ENCODE data around the gene RANBP3. TPM values are rescaled to one million over a fixed set of nuclear protein-coding genes. Genes with fewer than 3 reads are reported as not detected.
A peak's percentile ranks its signal among the peaks of the same experiment; 100 is the strongest.

The RANBP3 gene
- total and polyA plus RNA-seq, 8 donors, result 64.6 to 91.9 (median 77.1) TPM

DNA sequence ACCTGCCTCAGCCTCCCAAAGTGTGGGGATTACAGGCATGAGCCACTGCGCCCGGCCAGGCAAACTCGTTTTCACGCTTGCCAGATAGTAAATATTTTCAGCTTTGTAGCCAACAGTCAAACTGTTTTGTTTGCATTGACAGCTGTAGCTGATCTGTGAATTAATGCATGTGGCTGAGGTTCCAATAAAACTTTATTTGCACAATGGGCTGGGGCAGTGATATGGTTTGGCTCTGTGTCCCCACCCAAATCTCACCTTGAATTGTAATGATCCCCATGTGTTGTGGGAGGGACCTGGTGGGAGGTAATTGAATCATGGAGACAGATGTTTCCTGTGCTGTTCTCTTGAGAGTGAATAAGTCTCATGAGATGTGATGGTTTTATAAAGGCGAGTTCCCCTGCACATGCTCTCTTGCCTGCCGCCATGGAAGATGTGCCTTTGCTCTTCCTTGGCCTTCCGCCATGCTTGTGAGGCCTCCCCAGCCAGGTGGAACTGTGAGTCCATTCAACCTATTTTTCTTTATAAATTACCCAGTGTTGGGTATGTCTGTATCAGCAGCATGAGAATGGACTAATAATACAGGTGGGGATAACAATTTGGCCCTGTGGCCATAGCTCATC lies 22.4 kb upstream of the RANBP3 start:
- ATAC-seq (no peak), DNase-seq (peak in 1 of 4 donors; percentile 34)
- Histone ChIP-seq H3K27ac (no peak overlapping the region), H3K4me3 (no peak overlapping the region), H3K9me3 (no peaks in the 10 kb centered on the region), H3K4me1 (no peaks in the 10 kb centered on the region), H3K27me3 (no peaks in the 10 kb centered on the region), H3K36me3 (peaks cover 0 to 87% of the 10 kb centered on the region in 2 donors)
- TF ChIP-seq, protein P1, sequence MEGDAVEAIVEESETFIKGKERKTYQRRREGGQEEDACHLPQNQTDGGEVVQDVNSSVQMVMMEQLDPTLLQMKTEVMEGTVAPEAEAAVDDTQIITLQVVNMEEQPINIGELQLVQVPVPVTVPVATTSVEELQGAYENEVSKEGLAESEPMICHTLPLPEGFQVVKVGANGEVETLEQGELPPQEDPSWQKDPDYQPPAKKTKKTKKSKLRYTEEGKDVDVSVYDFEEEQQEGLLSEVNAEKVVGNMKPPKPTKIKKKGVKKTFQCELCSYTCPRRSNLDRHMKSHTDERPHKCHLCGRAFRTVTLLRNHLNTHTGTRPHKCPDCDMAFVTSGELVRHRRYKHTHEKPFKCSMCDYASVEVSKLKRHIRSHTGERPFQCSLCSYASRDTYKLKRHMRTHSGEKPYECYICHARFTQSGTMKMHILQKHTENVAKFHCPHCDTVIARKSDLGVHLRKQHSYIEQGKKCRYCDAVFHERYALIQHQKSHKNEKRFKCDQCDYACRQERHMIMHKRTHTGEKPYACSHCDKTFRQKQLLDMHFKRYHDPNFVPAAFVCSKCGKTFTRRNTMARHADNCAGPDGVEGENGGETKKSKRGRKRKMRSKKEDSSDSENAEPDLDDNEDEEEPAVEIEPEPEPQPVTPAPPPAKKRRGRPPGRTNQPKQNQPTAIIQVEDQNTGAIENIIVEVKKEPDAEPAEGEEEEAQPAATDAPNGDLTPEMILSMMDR (IDR thresholded peaks at IDR 0.05), result no peak
- intact Hi-C loops (cut with DNase I), result no loop called here

DNA sequence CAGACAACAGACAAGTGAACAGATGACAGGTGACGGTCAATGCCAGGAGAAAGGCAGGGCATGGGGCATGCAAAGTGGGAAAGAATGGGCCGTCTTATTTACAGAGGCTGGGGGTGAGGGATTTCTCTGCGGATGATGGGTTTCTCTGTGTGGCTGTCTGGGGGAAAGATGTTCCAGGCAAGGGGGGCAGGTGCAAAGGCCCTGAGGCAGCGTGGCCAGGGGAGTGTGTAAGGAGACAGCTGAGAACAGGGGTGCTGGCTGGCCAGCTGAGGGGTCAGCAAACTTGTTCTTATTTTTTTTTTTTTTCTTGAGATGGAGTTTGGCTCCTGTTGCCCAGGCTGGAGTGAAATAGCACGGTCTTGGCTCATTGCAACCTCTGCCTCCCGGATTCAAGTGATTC lies 21.8 kb upstream of the RANBP3 start:
- H3K27ac ChIP-seq, result no peak overlapping the region
- peaks cover 0 to 86% of the 10 kb centered on the region in 2 donors for H3K36me3 ChIP-seq
- TF ChIP-seq, protein P1 (IDR thresholded peaks at IDR 0.05), result no peak
- no peaks in the 10 kb centered on the region for H3K27me3 ChIP-seq
- H3K4me3 ChIP-seq, result no peak overlapping the region
- no peaks in the 10 kb centered on the region for H3K9me3 ChIP-seq
- ATAC-seq, result no peak
- peaks cover 0 to 3% of the 10 kb centered on the region in 2 donors for H3K4me1 ChIP-seq
- intact Hi-C loops (cut with DNase I), result no loop called here
- DNase-seq, result peak in 1 of 4 donors; percentile 41

DNA sequence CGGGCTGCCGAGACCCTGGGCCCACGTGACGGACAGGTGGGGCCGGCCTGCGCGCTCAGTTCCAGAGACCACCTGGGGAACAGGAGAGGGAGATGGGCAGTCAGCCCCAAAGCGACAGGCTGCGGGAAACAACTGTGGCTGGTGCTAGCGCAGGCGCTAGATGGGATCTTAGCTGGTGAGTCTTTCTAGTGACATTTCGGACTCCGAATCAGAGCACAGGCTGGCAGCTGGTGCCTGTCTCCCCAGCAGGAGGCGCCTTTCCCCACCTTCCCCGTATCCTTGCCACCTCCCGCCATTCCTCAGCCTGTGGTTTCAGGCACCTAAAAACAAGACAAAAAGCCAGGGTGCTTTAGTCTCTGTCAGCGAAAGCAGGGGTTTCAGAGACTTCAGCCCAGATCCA lies 19.4 kb upstream of the RANBP3 start:
- ATAC-seq, result no peak
- intact Hi-C loops (cut with DNase I), result no loop called here
- H3K27me3 ChIP-seq, result no peaks in the 10 kb centered on the region
- DNase-seq, result no peak
- TF ChIP-seq, protein P1 (IDR thresholded peaks at IDR 0.05), result no peak
- no peaks in the 10 kb centered on the region for H3K9me3 ChIP-seq
- peaks cover 4 to 17% of the 10 kb centered on the region in 2 donors for H3K4me1 ChIP-seq
- H3K4me3 ChIP-seq, result no peak overlapping the region
- peaks cover 0 to 73% of the 10 kb centered on the region in 2 donors for H3K36me3 ChIP-seq
- H3K27ac ChIP-seq, result no peak overlapping the region

DNA sequence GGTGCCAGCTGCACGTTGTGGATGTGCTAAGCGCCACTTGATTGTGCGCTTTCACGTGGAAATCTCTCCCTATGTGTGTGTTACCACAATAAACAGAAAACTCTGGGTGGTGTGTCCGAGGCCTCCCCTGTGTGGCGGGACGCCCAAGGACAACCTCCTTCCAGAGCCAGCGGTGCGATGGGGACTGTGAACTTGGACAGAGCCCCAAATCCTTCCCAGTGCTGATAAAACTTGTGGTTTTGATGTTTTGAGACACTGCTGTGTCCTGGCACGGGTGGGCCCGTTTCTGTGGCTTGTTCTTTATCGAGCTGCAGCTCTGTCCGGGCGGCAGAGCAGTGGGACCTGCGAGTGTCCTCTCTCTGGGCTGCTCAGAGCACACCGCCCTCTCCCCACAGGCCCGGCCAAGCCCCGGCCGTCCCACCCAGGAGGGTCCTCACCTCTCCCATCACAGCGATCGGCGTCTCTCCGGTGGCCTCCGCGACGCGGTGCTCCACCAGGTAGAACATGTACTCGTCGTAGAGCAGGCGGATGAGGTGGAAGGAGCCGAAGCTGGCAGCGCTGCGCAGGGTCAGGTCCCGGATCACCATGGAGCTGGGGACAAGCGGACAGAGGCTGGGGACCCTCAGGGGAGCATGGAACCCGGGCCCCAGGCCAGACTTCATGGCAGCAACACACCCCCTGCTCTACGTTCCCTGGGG lies 18.8 kb upstream of the RANBP3 start:
- Histone ChIP-seq H3K4me1 (peaks cover 4 to 17% of the 10 kb centered on the region in 2 donors), H3K27me3 (no peaks in the 10 kb centered on the region), H3K27ac (no peak overlapping the region), H3K9me3 (no peaks in the 10 kb centered on the region), H3K4me3 (no peak overlapping the region), H3K36me3 (peaks cover 0 to 67% of the 10 kb centered on the region in 2 donors)
- ATAC-seq (no peak), DNase-seq (peak in 1 of 4 donors; percentile 79)
- TF ChIP-seq, protein P1 (IDR thresholded peaks at IDR 0.05), result no peak
- intact Hi-C loops (cut with DNase I), result no loop called here

DNA sequence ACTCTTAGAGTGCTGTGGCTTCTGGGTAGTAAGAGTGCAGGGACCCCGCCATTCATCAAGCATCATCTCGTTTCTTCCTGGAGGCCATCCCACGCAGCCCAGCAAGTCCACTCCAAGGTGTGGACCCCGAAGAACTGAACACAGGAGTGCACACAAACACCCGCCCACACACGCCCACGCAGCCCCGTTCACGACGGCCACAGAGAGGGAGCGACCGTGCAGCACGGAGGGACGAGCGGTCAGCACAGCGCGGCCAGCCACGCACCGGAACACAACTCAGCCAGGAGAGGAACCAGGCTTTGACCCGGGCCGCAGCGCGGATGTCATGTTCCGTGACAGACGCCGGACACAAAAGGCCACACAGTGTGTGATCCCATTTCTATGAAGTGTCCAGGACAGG lies 18.2 kb upstream of the RANBP3 start:
- no peaks in the 10 kb centered on the region for H3K27me3 ChIP-seq
- peak in 1 of 4 donors; percentile 77 for DNase-seq
- no peak for ATAC-seq
- H3K36me3 ChIP-seq, result peaks cover 0 to 60% of the 10 kb centered on the region in 2 donors
- H3K4me3 ChIP-seq, result no peak overlapping the region
- intact Hi-C loops (cut with DNase I), result no loop called here
- no peaks in the 10 kb centered on the region for H3K9me3 ChIP-seq
- no peak overlapping the region for H3K27ac ChIP-seq
- TF ChIP-seq, protein P1 (IDR thresholded peaks at IDR 0.05), result no peak
- H3K4me1 ChIP-seq, result peaks cover 4 to 17% of the 10 kb centered on the region in 2 donors
